Esophagus muscularis mucosa (tissue), 4 donors: ENCODE results near the gene CITED4. TPM values are rescaled to one million over a fixed set of nuclear protein-coding genes. Genes with fewer than 3 reads are reported as not detected.
"Not testable (repeated sequence)": the region's sequence is repeated elsewhere in the genome, so short reads cannot be mapped to it uniquely, and the experiment has no call there.

ENCODE experiments used
- DNase-seq: peaks from one replicate; pipeline ENCODE4 v3.0.0-alpha.2; 2017; ENCODE audit errors: extremely low spot score
- H3K27ac ChIP-seq, 4 donors: fragments of 200-600 bp; sonication (generic); replicated peaks in 1 of 4; 1 replicate in 3 of 4; 2 replicates in 1 of 4; pipeline ENCODE4 v1.5.1; 2016 to 2019; ENCODE audit warnings: mild to moderate bottlenecking in 1 of 4
- H3K27me3 ChIP-seq, 4 donors: fragments of 200-600 bp; sonication (generic); one replicate each; pipeline versions ENCODE4 v1.5.1 to v1.6.0; 2016 to 2019
- H3K36me3 ChIP-seq, 4 donors: fragments of 200-600 bp; sonication (generic); one replicate each; pipeline ENCODE4 v1.5.1; 2016 to 2019
- H3K4me1 ChIP-seq, 4 donors: fragments of 200-600 bp; sonication (generic); one replicate each; pipeline ENCODE4 v1.5.1; 2016 to 2019
- H3K4me3 ChIP-seq, 4 donors: fragments of 200-600 bp; sonication (generic); 1 replicate in 2 of 4; 2 replicates in 2 of 4; pipeline ENCODE4 v1.5.1; 2016 to 2019; ENCODE audit warnings: mild to moderate bottlenecking in 4 of 4, moderate library complexity in 1 of 4
- H3K9me3 ChIP-seq, 4 donors: fragments of 200-600 bp; sonication (generic); 1 replicate in 3 of 4; 2 replicates in 1 of 4; pipeline ENCODE4 v1.5.1; 2016 to 2019
- CTCF ChIP-seq, 3 experiments: fragments of 200-600 bp in 2 of 3; fragments of 450-650 bp in 1 of 3; sonication (generic) in 2 of 3; IDR thresholded peaks; one replicate each; pipeline ENCODE4 v1.5.1; 2017 to 2019; ENCODE audit warnings: antibody characterized with exemption in 3 of 3, mild to moderate bottlenecking in 2 of 3, moderate library complexity in 1 of 3
- EP300 ChIP-seq: sonication (generic); formaldehyde crosslinking; IDR thresholded peaks from one replicate; pipeline ENCODE4 v1.6.1; 2017; ENCODE audit warnings: antibody characterized with exemption
- POLR2A ChIP-seq: fragments of 450-650 bp; IDR thresholded peaks from one replicate; pipeline ENCODE4 v1.6.1; 2017; ENCODE audit warnings: antibody characterized with exemption, moderate library complexity, mild to moderate bottlenecking, low read depth
- POLR2AphosphoS5 ChIP-seq, 2 donors: sonication (generic); formaldehyde crosslinking; IDR thresholded peaks; one replicate each; pipeline ENCODE4 v1.6.1; 2017; ENCODE audit warnings: antibody characterized with exemption in 2 of 2
- WGBS: methylation state at CpG from one replicate; pipeline ENCODE4 v1.1.5; 2018; 5-methylcytosine and 5-hydroxymethylcytosine counted together
- intact Hi-C: fragments of 100-400 bp; cut with DNase I; formaldehyde crosslinking; loops from one replicate; pipeline ENCODE4 v1.15.1; 2023
- total RNA-seq, 4 donors: library from RNA; depleted of rRNA; stranded (reverse); fragments of >200 nt; gene quantifications; one replicate each; pipeline versions ENCODE4 v1.1.0 to v1.2.1, GENCODE V29; 2016

Gene CITED4
- total RNA-seq, 4 donors from 2014 or later: 10.1 to 37.8 (median 18.5) TPM

- no peak for TF ChIP-seq POLR2AphosphoS5 (IDR thresholded peaks at IDR 0.05)
- TF ChIP-seq EP300: no peak
- no peak for TF ChIP-seq CTCF (IDR thresholded peaks at IDR 0.05)
- no peak for TF ChIP-seq POLR2A
- Histone ChIP-seq H3K4me1 (peaks cover 0 to 11% (median 9%) of the 10 kb centered on the region in 4 donors), H3K9me3 (peaks cover 0 to 10% (median 7%) of the 10 kb centered on the region in 4 donors), H3K4me3 (no peak overlapping the region), H3K36me3 (no peaks in the 10 kb centered on the region), H3K27me3 (no peaks in the 10 kb centered on the region), H3K27ac (no peak overlapping the region)
- 100% methylated on average over 1 of the region's 2 CpGs for WGBS
- intact Hi-C loops: no loop called here
- DNase-seq: no peak
Measured at GRCh38 chr1:40899230-40899870, 37.2 kb upstream of the CITED4 start.

GRCh38 chr1:40898431-40898901 is 36.3 kb upstream of the CITED4 start:
- no peak overlapping the region for H3K27ac ChIP-seq
- WGBS: 48% methylated on average over 4 of the region's 4 CpGs
- intact Hi-C loops: no loop called here
- H3K4me3 ChIP-seq: no peak overlapping the region
- H3K36me3 ChIP-seq: no peaks in the 10 kb centered on the region
- no peak for TF ChIP-seq CTCF (IDR thresholded peaks at IDR 0.05)
- no peak for TF ChIP-seq POLR2AphosphoS5 (IDR thresholded peaks at IDR 0.05)
- no peak for TF ChIP-seq POLR2A
- no peak for TF ChIP-seq EP300
- H3K9me3 ChIP-seq: peaks cover 0 to 19% (median 12%) of the 10 kb centered on the region in 4 donors
- H3K4me1 ChIP-seq: peaks cover 0 to 11% (median 9%) of the 10 kb centered on the region in 4 donors
- DNase-seq: no peak
- H3K27me3 ChIP-seq: no peaks in the 10 kb centered on the region

DNA sequence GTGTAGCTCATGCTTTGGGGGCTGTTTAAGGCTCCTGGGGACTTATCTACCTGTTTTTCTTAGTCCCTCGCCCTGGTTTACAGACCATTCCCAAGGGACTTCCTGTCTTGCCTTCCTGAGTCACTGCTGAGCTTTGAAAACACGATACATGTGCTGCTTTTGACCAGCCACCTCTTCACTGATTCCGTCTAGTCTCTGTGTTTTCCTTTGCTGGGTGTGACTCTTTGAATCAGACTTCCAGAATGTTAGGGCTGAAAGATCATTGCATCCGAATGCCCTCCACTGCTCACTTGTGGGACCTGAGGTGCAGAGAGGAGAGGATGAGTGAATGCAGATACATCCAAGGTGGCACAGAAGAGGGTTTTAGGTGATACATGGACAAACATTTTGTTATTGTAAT is 35.4 kb upstream of the CITED4 start:
- peaks cover 0 to 11% (median 9%) of the 10 kb centered on the region in 4 donors for H3K4me1 ChIP-seq
- intact Hi-C loops: no loop called here
- H3K27ac ChIP-seq: no peak overlapping the region
- TF ChIP-seq CTCF (IDR thresholded peaks at IDR 0.05) (no peak), POLR2A (no peak), POLR2AphosphoS5 (IDR thresholded peaks at IDR 0.05) (no peak), EP300 (no peak)
- 82% methylated on average over 4 of the region's 4 CpGs for WGBS
- no peak for DNase-seq
- H3K4me3 ChIP-seq: no peak overlapping the region
- no peaks in the 10 kb centered on the region for H3K27me3 ChIP-seq
- H3K36me3 ChIP-seq: no peaks in the 10 kb centered on the region
- H3K9me3 ChIP-seq: peaks cover 0 to 19% (median 12%) of the 10 kb centered on the region in 4 donors

- H3K4me1 ChIP-seq: peaks cover 0 to 11% (median 9%) of the 10 kb centered on the region in 4 donors
- H3K27ac ChIP-seq: no peak overlapping the region
- no peaks in the 10 kb centered on the region for H3K36me3 ChIP-seq
- peaks cover 0 to 19% (median 12%) of the 10 kb centered on the region in 4 donors for H3K9me3 ChIP-seq
- 93% methylated on average over 3 of the region's 3 CpGs for WGBS
- H3K4me3 ChIP-seq: no peak overlapping the region
- H3K27me3 ChIP-seq: no peaks in the 10 kb centered on the region
- no peak for TF ChIP-seq POLR2AphosphoS5 (IDR thresholded peaks at IDR 0.05)
- TF ChIP-seq CTCF (IDR thresholded peaks at IDR 0.05): no peak
- TF ChIP-seq EP300: no peak
- no peak for TF ChIP-seq POLR2A
- DNase-seq: no peak
- intact Hi-C loops: no loop called here
Measured at GRCh38 chr1:40896482-40896881, 34.3 kb upstream of the CITED4 start.

DNA sequence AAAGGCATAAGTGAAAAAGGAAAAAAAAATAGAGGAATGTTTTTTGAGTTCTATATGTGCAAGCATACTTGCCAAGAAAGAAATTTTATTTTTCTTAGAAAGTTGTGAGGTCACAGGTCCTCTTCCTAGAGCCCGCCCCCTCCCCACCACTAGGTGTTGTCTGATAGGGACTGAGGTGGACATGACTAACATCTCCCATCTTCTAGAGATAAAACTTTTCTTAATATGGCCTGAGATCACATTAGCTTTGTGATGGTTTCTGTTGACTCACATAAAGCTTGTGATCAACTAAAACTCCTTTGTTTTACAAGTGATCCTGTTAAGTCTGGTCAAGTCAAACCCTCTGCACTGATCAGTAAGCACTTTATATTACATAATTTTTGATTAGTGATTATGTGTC is 33.4 kb upstream of the CITED4 start:
- 91% methylated on average over 1 of the region's 1 CpG for WGBS
- H3K36me3 ChIP-seq: no peaks in the 10 kb centered on the region
- no peaks in the 10 kb centered on the region for H3K27me3 ChIP-seq
- no peak for DNase-seq
- peaks cover 0 to 11% (median 9%) of the 10 kb centered on the region in 4 donors for H3K4me1 ChIP-seq
- no peak overlapping the region for H3K4me3 ChIP-seq
- H3K27ac ChIP-seq: no peak overlapping the region
- TF ChIP-seq EP300: no peak
- TF ChIP-seq POLR2AphosphoS5 (IDR thresholded peaks at IDR 0.05): no peak
- no peak for TF ChIP-seq POLR2A
- no peak for TF ChIP-seq CTCF (IDR thresholded peaks at IDR 0.05)
- H3K9me3 ChIP-seq: peaks cover 0 to 19% (median 12%) of the 10 kb centered on the region in 4 donors
- intact Hi-C loops: no loop called here

DNA sequence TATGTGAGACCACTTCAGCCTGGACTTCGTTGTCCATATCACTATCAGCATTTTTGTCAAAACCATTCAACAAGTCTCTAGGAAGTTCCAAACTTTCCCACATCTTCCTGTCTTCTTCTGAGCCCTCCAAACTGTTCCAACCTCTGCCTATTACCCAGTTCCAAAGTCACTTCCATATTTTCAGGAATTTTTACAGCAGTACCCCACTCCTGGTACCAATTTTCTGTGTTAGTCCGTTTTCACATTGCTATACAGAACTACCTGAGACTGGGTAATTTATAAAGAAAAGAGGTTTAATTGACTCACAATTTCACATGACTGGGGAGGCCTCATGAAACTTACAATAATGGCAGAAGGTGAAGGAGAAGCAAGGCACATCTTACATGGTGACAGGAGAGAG is 32.7 kb upstream of the CITED4 start:
- H3K4me1 ChIP-seq: peaks cover 0 to 11% (median 9%) of the 10 kb centered on the region in 4 donors
- intact Hi-C loops, H3K36me3 ChIP-seq, H3K27me3 ChIP-seq, DNase-seq, H3K4me3 ChIP-seq, H3K27ac ChIP-seq: not testable (repeated sequence)
- H3K9me3 ChIP-seq: peaks cover 0 to 19% (median 12%) of the 10 kb centered on the region in 4 donors
- 85% methylated on average over 2 of the region's 2 CpGs for WGBS
